Neural progenitor cell (in vitro differentiated cells): ENCODE results near the gene GGT5. TPM values are rescaled to one million over a fixed set of nuclear protein-coding genes. Genes with fewer than 3 reads are reported as not detected.
A peak's percentile ranks its signal among the peaks of the same experiment; 100 is the strongest.
"Not testable (repeated sequence)": the region's sequence is repeated elsewhere in the genome, so short reads cannot be mapped to it uniquely, and the experiment has no call there.

Experiments
- DNase-seq: peaks from one replicate; pipeline ENCODE4 v3.0.0-alpha.2; 2016; ENCODE audit warnings: low spot score
- H2AFZ ChIP-seq: fragments of 200-600 bp; sonication (generic); replicated peaks from 2 replicates; pipeline ENCODE4 v1.6.1; 2016; ENCODE audit warnings: antibody characterized with exemption
- H3F3A ChIP-seq: fragments of 200-600 bp; sonication (generic); 2 replicates; pipeline ENCODE4 v1.6.1; 2016; ENCODE audit warnings: antibody characterized with exemption, low read depth
- H3K27ac ChIP-seq: fragments of 200-600 bp; sonication (generic); 2 replicates; pipeline ENCODE4 v1.5.1; 2016; ENCODE audit warnings: mild to moderate bottlenecking
- H3K27me3 ChIP-seq: fragments of 200-600 bp; sonication (generic); 2 replicates; pipeline ENCODE4 v1.6.1; 2016; ENCODE audit warnings: mild to moderate bottlenecking, moderate library complexity
- H3K36me3 ChIP-seq: fragments of 200-600 bp; sonication (generic); 2 replicates; pipeline ENCODE4 v1.5.1; 2016
- H3K4me1 ChIP-seq: fragments of 200-600 bp; sonication (generic); 2 replicates; pipeline ENCODE4 v1.6.1; 2016; ENCODE audit warnings: mixed run types
- H3K4me2 ChIP-seq: fragments of 200-600 bp; sonication (generic); 2 replicates; pipeline ENCODE4 v1.6.1; 2016
- H3K4me3 ChIP-seq: fragments of 200-600 bp; sonication (generic); 2 replicates; pipeline ENCODE4 v1.5.1; 2016
- H3K79me2 ChIP-seq: fragments of 200-600 bp; sonication (generic); 2 replicates; pipeline ENCODE4 v1.6.1; 2016; ENCODE audit warnings: low read depth
- H3K9ac ChIP-seq: fragments of 200-600 bp; sonication (generic); 2 replicates; pipeline ENCODE4 v1.6.1; 2016
- H3K9me3 ChIP-seq: fragments of 200-600 bp; sonication (generic); 2 replicates; pipeline ENCODE4 v1.5.1; 2016; ENCODE audit warnings: low read depth
- H4K20me1 ChIP-seq: fragments of 200-600 bp; sonication (generic); 2 replicates; pipeline ENCODE4 v1.6.1; 2016; ENCODE audit warnings: low read depth
- H3K27ac Mint-ChIP-seq: 3 replicates; pipeline ENCODE4 v1.8.0; 2021; ENCODE audit warnings: mixed read lengths
- H3K27me3 Mint-ChIP-seq: 2 replicates; pipeline ENCODE4 v1.8.0; 2022; ENCODE audit warnings: low read depth, mild to moderate bottlenecking, inconsistent platforms, moderate library complexity, mixed read lengths; ENCODE audit not compliant: insufficient read depth
- H3K36me3 Mint-ChIP-seq: 3 replicates; pipeline ENCODE4 v1.8.0; 2021; ENCODE audit warnings: mixed read lengths
- H3K4me1 Mint-ChIP-seq: 3 replicates; pipeline ENCODE4 v1.8.0; 2021; ENCODE audit warnings: mixed read lengths
- H3K4me3 Mint-ChIP-seq: 3 replicates; pipeline ENCODE4 v1.8.0; 2021; ENCODE audit warnings: mild to moderate bottlenecking, moderate library complexity, mixed read lengths
- H3K9me3 Mint-ChIP-seq: 3 replicates; pipeline ENCODE4 v1.8.0; 2020; ENCODE audit warnings: mixed read lengths
- EZH2 ChIP-seq: fragments of 200-600 bp; sonication (generic); IDR thresholded peaks from 2 replicates; pipeline ENCODE4 v1.6.1; 2017; ENCODE audit warnings: antibody characterized with exemption, mild to moderate bottlenecking, moderate library complexity
- EZH2phosphoT487 ChIP-seq: fragments of 200-600 bp; sonication (generic); IDR thresholded peaks from 2 replicates; pipeline ENCODE4 v1.6.1; 2017; ENCODE audit warnings: antibody characterized with exemption
- total RNA-seq: library from RNA; depleted of rRNA; stranded (reverse); fragments of >200 nt; gene quantifications from 2 replicates; pipeline ENCODE4 v1.2.3, GENCODE V29; 2015; ENCODE audit warnings: low replicate concordance
- TF ChIP-seq, protein P1 (sequence below): fragments of 200-600 bp; sonication (generic); IDR thresholded peaks from 2 replicates; pipeline ENCODE4 v1.5.1; 2017; ENCODE audit warnings: antibody characterized with exemption, mild to moderate bottlenecking

Gene GGT5
- total RNA-seq, 1 donor from 2014 or later = not detected

GRCh38 chr22:24216541-24217209, 28.2 kb downstream of the GGT5 start:
- Mint-ChIP-seq H3K36me3 (no peaks in the 10 kb centered on the region), H3K4me1 (peaks cover 11% of the 10 kb centered on the region), H3K9me3 (peaks cover 3% of the 10 kb centered on the region), H3K4me3 (no peak overlapping the region), H3K27ac (no peak overlapping the region), H3K27me3 (peaks cover 2% of the 10 kb centered on the region)
- no peaks in the 10 kb centered on the region for H3K27me3 ChIP-seq
- H3K9ac ChIP-seq = no peak overlapping the region
- no peak overlapping the region for H2AFZ ChIP-seq
- H3K36me3 ChIP-seq = no peaks in the 10 kb centered on the region
- H3K9me3 ChIP-seq = no peaks in the 10 kb centered on the region
- H3F3A ChIP-seq = no peaks in the 10 kb centered on the region
- no peak overlapping the region for H3K27ac ChIP-seq
- H3K79me2 ChIP-seq = no peaks in the 10 kb centered on the region
- no peak for TF ChIP-seq EZH2phosphoT487
- H3K4me2 ChIP-seq = no peak overlapping the region
- no peaks in the 10 kb centered on the region for H3K4me1 ChIP-seq
- H3K4me3 ChIP-seq = no peak overlapping the region
- H4K20me1 ChIP-seq = no peaks in the 10 kb centered on the region
- DNase-seq = no peak

DNA sequence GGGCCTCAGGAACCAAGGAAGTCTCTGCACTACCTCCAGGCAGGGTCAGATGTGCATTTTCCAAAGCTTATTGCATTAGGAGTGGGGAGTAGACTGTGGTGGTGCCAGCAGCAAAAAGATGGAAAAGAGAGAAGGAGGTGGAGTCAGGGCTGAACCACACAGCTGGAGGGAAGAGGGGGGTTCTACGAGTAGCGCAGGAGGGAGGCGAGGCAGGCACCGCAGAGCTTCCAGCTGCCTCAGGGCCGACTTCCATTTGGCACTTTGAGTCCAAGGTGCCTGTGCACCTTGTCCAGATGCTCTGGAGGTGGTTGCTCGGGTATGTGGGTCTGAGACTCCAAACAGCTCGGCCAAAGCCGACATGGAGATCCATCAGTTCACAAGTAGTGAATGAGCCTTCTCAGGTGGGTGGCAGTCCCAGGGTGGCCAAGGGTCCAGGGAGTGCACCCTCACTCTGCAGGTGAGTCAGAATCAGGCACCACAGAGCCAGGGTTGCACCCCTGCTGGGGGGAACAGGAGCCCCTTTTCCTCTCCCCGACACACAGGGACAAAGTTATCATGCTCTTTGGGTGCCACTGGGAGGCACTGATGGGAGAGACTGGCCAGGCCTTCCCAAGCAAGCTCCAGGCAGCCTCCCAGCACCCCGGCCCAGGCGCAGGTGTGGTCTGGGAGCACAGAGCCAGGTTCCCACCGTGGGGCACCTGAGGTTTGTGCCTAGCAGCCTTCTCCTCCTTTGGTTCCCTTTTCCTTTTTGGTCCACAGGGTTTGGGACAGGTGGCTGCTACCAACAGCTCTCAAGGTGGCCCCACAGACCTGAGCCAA, 30.2 kb downstream of the GGT5 start:
- H3K4me3 ChIP-seq = no peak overlapping the region
- no peaks in the 10 kb centered on the region for H3K27me3 ChIP-seq
- no peak overlapping the region for H3K4me3 Mint-ChIP-seq
- no peaks in the 10 kb centered on the region for H3K36me3 Mint-ChIP-seq
- no peaks in the 10 kb centered on the region for H3K4me1 ChIP-seq
- H3K36me3 ChIP-seq = no peaks in the 10 kb centered on the region
- no peak overlapping the region for H3K9ac ChIP-seq
- no peaks in the 10 kb centered on the region for H4K20me1 ChIP-seq
- H3K27ac ChIP-seq = no peak overlapping the region
- H2AFZ ChIP-seq = peak overlapping the region; percentile 52
- peaks cover 3% of the 10 kb centered on the region for H3K9me3 Mint-ChIP-seq
- H3K79me2 ChIP-seq = no peaks in the 10 kb centered on the region
- no peak overlapping the region for H3K4me2 ChIP-seq
- H3F3A ChIP-seq = no peaks in the 10 kb centered on the region
- TF ChIP-seq, protein P1, sequence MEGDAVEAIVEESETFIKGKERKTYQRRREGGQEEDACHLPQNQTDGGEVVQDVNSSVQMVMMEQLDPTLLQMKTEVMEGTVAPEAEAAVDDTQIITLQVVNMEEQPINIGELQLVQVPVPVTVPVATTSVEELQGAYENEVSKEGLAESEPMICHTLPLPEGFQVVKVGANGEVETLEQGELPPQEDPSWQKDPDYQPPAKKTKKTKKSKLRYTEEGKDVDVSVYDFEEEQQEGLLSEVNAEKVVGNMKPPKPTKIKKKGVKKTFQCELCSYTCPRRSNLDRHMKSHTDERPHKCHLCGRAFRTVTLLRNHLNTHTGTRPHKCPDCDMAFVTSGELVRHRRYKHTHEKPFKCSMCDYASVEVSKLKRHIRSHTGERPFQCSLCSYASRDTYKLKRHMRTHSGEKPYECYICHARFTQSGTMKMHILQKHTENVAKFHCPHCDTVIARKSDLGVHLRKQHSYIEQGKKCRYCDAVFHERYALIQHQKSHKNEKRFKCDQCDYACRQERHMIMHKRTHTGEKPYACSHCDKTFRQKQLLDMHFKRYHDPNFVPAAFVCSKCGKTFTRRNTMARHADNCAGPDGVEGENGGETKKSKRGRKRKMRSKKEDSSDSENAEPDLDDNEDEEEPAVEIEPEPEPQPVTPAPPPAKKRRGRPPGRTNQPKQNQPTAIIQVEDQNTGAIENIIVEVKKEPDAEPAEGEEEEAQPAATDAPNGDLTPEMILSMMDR = no peak
- TF ChIP-seq EZH2 (no peak), EZH2phosphoT487 (no peak)
- no peak overlapping the region for H3K27ac Mint-ChIP-seq
- DNase-seq = no peak
- H3K9me3 ChIP-seq = no peaks in the 10 kb centered on the region
- H3K4me1 Mint-ChIP-seq = peaks cover 19% of the 10 kb centered on the region
- peaks cover 5% of the 10 kb centered on the region for H3K27me3 Mint-ChIP-seq

GRCh38 chr22:24213111-24213510, 31.8 kb downstream of the GGT5 start:
- H3K4me1 Mint-ChIP-seq = peaks cover 23% of the 10 kb centered on the region
- not testable (repeated sequence) for H2AFZ ChIP-seq, H3K79me2 ChIP-seq, H3K9me3 Mint-ChIP-seq, H3K36me3 ChIP-seq, H3K36me3 Mint-ChIP-seq, H3K4me3 Mint-ChIP-seq, H4K20me1 ChIP-seq, H3K27me3 Mint-ChIP-seq, H3K4me1 ChIP-seq, H3F3A ChIP-seq, H3K9ac ChIP-seq, H3K9me3 ChIP-seq, H3K27me3 ChIP-seq, H3K4me3 ChIP-seq, H3K4me2 ChIP-seq, DNase-seq, H3K27ac Mint-ChIP-seq, H3K27ac ChIP-seq

GRCh38 chr22:24211716-24212115, 33.2 kb downstream of the GGT5 start:
- Mint-ChIP-seq H3K27ac (peak overlapping the region; percentile 25), H3K4me1 (peaks cover 35% of the 10 kb centered on the region)
- H3K36me3 ChIP-seq, DNase-seq, H3K9me3 ChIP-seq, H3K9ac ChIP-seq, H4K20me1 ChIP-seq, H3K4me1 ChIP-seq, H3K4me2 ChIP-seq, H3K27me3 Mint-ChIP-seq, H3K79me2 ChIP-seq, H3F3A ChIP-seq, H3K9me3 Mint-ChIP-seq, H3K36me3 Mint-ChIP-seq, H2AFZ ChIP-seq, H3K4me3 Mint-ChIP-seq, H3K27me3 ChIP-seq, H3K4me3 ChIP-seq, H3K27ac ChIP-seq: not testable (repeated sequence)

GRCh38 chr22:24210409-24210808, 34.5 kb downstream of the GGT5 start:
- not testable (repeated sequence) for H3K27ac Mint-ChIP-seq, H3K36me3 Mint-ChIP-seq, H3K9me3 Mint-ChIP-seq

More at GRCh38 chr22:24210409-24210808, 34.5 kb downstream of the GGT5 start:
- H3K27me3 ChIP-seq, H3K79me2 ChIP-seq, DNase-seq, H3K9me3 ChIP-seq, H3K4me1 ChIP-seq, H3K9ac ChIP-seq, H3K4me2 ChIP-seq, H3K36me3 ChIP-seq, H3F3A ChIP-seq, H3K4me3 ChIP-seq, H3K4me3 Mint-ChIP-seq, H3K27ac ChIP-seq, H2AFZ ChIP-seq, H4K20me1 ChIP-seq: not testable (repeated sequence)
- Mint-ChIP-seq H3K4me1 (peaks cover 36% of the 10 kb centered on the region), H3K27me3 (peaks cover 11% of the 10 kb centered on the region)
